HFFc6 (cell line): ENCODE data around the gene SLC6A18. TPM values are rescaled to one million over a fixed set of nuclear protein-coding genes. Genes with fewer than 3 reads are reported as not detected.

Experiments used
- DNase-seq: peaks from one replicate; pipeline ENCODE4 v3.0.0-alpha.2; 2018
- H3K27ac Mint-ChIP-seq: 2 replicates; pipeline ENCODE4 v1.8.0; 2020; ENCODE audit warnings: mild to moderate bottlenecking, mixed read lengths
- H3K27me3 Mint-ChIP-seq: 2 replicates; pipeline ENCODE4 v1.8.0; 2021; ENCODE audit warnings: mild to moderate bottlenecking, moderate library complexity, mixed read lengths; ENCODE audit not compliant: insufficient read depth
- H3K36me3 Mint-ChIP-seq: 2 replicates; pipeline ENCODE4 v1.8.0; 2021; ENCODE audit warnings: low read depth, mixed read lengths
- H3K4me1 Mint-ChIP-seq: 2 replicates; pipeline ENCODE4 v1.8.0; 2020; ENCODE audit warnings: low read depth, mixed read lengths
- H3K4me3 Mint-ChIP-seq: 2 replicates; pipeline ENCODE4 v1.8.0; 2020; ENCODE audit warnings: mild to moderate bottlenecking, moderate library complexity, mixed read lengths
- H3K9me3 Mint-ChIP-seq: 2 replicates; pipeline ENCODE4 v1.8.0; 2020; ENCODE audit warnings: mild to moderate bottlenecking, mixed read lengths
- total RNA-seq, 6 experiments: library from RNA; stranded (reverse); fragmentation: NEBNext Ultra II Directional; extraction: Animal tissue kit (Norgen Biotek cat#: 25700); gene quantifications; 2 replicates in 1 of 6; 3 replicates in 5 of 6; pipeline ENCODE4 v1.2.3, GENCODE V29; 2021
- TF ChIP-seq, protein P1 (sequence below): fragments of 200-600 bp; sonication (generic); IDR thresholded peaks from 2 replicates; pipeline ENCODE4 v1.5.0; 2021; ENCODE audit warnings: antibody characterized with exemption, mild to moderate bottlenecking

The SLC6A18 gene
- total RNA-seq, 6 experiments from 2014 or later: not detected

- Mint-ChIP-seq H3K4me3 (no peak overlapping the region), H3K4me1 (no peaks in the 10 kb centered on the region), H3K27me3 (peaks cover 7% of the 10 kb centered on the region), H3K36me3 (no peaks in the 10 kb centered on the region; the same call in none of the 2 replicates), H3K9me3 (peaks cover 25% of the 10 kb centered on the region), H3K27ac (no peak overlapping the region)
- TF ChIP-seq, protein P1, sequence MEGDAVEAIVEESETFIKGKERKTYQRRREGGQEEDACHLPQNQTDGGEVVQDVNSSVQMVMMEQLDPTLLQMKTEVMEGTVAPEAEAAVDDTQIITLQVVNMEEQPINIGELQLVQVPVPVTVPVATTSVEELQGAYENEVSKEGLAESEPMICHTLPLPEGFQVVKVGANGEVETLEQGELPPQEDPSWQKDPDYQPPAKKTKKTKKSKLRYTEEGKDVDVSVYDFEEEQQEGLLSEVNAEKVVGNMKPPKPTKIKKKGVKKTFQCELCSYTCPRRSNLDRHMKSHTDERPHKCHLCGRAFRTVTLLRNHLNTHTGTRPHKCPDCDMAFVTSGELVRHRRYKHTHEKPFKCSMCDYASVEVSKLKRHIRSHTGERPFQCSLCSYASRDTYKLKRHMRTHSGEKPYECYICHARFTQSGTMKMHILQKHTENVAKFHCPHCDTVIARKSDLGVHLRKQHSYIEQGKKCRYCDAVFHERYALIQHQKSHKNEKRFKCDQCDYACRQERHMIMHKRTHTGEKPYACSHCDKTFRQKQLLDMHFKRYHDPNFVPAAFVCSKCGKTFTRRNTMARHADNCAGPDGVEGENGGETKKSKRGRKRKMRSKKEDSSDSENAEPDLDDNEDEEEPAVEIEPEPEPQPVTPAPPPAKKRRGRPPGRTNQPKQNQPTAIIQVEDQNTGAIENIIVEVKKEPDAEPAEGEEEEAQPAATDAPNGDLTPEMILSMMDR: no peak
- no peak for DNase-seq
These were observed 4.8 kb upstream of the SLC6A18 start for GRCh38 chr5:1220351-1220750.

DNA sequence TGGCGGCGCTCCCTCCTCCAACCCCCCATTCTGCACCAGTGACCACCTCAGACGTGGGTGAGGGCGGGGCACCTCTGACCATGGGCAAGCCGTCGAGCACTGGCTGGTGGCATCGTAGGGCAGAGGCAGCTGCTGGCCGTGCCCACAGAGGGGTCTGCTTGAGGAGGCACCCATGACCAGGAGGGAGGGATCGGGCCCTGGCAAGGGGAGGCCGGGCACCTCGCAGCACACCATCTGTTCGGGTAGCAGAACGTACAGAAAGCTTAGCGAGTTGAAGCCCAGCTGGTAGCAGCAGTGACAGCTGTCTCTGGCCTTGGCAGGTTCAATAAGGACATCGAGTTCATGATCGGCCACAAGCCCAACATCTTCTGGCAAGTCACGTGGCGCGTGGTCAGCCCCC lies 4.3 kb upstream of the SLC6A18 start:
- H3K27me3 Mint-ChIP-seq: peaks cover 7% of the 10 kb centered on the region
- H3K9me3 Mint-ChIP-seq: peaks cover 21% of the 10 kb centered on the region
- no peak overlapping the region for H3K4me3 Mint-ChIP-seq
- no peak for DNase-seq
- H3K36me3 Mint-ChIP-seq: no peaks in the 10 kb centered on the region; the same call in none of the 2 replicates
- TF ChIP-seq, protein P1: no peak
- H3K27ac Mint-ChIP-seq: no peak overlapping the region
- no peaks in the 10 kb centered on the region for H3K4me1 Mint-ChIP-seq

GRCh38 chr5:1221721-1222120 lies 3.5 kb upstream of the SLC6A18 start:
- no peak for DNase-seq
- TF ChIP-seq, protein P1: no peak
- no peaks in the 10 kb centered on the region for H3K4me1 Mint-ChIP-seq
- peaks cover 7% of the 10 kb centered on the region for H3K27me3 Mint-ChIP-seq
- H3K4me3 Mint-ChIP-seq: no peak overlapping the region
- H3K9me3 Mint-ChIP-seq: peaks cover 23% of the 10 kb centered on the region
- H3K36me3 Mint-ChIP-seq: no peaks in the 10 kb centered on the region; the same call in 1 of the 2 replicates
- H3K27ac Mint-ChIP-seq: no peak overlapping the region

- Mint-ChIP-seq H3K27me3 (peaks cover 7% of the 10 kb centered on the region), H3K4me1 (peaks cover under 1% of the 10 kb centered on the region), H3K9me3 (peaks cover 23% of the 10 kb centered on the region), H3K27ac (no peak overlapping the region), H3K36me3 (peaks cover under 1% of the 10 kb centered on the region), H3K4me3 (no peak overlapping the region)
- TF ChIP-seq, protein P1: no peak
- DNase-seq: no peak
These were observed 3.0 kb upstream of the SLC6A18 start for GRCh38 chr5:1222147-1222546.

DNA sequence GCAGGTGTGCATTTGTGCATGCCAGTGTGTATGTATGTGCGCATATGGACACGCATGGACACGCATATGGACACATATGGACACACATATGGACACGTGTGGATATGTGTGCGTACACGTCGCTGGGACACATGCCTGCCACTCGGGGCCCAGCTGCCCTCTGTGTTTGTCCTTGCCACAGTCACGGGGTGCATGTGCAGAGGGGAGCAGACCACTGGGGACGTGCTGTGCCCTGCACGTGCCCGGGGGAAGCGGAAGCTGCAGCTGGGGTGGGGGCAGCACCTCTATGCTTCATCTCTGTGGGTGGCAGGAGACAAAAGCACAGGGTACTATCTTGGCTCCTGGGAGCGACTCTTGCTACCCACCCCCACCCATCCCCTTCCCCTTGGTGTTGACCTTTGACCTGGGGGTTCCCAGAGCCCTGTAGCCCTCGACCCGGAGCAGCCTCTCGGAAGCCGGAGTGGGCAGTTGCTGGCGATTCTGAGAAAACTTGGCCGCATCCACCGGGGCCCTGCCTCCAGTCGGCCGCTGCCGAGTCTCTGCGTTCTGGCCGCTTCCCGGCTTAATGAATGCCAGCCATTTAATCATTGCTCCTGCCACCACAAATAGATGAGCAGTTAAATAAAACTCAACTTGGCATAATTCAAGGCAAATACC lies 2.4 kb upstream of the SLC6A18 start:
- peaks cover 27% of the 10 kb centered on the region for H3K9me3 Mint-ChIP-seq
- peaks cover 5% of the 10 kb centered on the region; the same call in 1 of the 2 replicates for H3K36me3 Mint-ChIP-seq
- peaks cover 7% of the 10 kb centered on the region for H3K27me3 Mint-ChIP-seq
- TF ChIP-seq, protein P1: no peak
- no peak overlapping the region for H3K4me3 Mint-ChIP-seq
- peaks cover 7% of the 10 kb centered on the region for H3K4me1 Mint-ChIP-seq
- DNase-seq: no peak
- H3K27ac Mint-ChIP-seq: no peak overlapping the region
